ENCODE measurements around the gene FOXO6.

Gene FOXO6

GRCh38 chr1:41382480-41383090, 21.4 kb downstream of the FOXO6 start:
- TF ChIP-seq, protein P1, sequence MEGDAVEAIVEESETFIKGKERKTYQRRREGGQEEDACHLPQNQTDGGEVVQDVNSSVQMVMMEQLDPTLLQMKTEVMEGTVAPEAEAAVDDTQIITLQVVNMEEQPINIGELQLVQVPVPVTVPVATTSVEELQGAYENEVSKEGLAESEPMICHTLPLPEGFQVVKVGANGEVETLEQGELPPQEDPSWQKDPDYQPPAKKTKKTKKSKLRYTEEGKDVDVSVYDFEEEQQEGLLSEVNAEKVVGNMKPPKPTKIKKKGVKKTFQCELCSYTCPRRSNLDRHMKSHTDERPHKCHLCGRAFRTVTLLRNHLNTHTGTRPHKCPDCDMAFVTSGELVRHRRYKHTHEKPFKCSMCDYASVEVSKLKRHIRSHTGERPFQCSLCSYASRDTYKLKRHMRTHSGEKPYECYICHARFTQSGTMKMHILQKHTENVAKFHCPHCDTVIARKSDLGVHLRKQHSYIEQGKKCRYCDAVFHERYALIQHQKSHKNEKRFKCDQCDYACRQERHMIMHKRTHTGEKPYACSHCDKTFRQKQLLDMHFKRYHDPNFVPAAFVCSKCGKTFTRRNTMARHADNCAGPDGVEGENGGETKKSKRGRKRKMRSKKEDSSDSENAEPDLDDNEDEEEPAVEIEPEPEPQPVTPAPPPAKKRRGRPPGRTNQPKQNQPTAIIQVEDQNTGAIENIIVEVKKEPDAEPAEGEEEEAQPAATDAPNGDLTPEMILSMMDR (IDR thresholded peaks at IDR 0.05; ENCODE audit: low read depth, low read length): no peak
- no peak for DNase-seq (ENCODE audit: extremely low read depth, low read depth)

DNA sequence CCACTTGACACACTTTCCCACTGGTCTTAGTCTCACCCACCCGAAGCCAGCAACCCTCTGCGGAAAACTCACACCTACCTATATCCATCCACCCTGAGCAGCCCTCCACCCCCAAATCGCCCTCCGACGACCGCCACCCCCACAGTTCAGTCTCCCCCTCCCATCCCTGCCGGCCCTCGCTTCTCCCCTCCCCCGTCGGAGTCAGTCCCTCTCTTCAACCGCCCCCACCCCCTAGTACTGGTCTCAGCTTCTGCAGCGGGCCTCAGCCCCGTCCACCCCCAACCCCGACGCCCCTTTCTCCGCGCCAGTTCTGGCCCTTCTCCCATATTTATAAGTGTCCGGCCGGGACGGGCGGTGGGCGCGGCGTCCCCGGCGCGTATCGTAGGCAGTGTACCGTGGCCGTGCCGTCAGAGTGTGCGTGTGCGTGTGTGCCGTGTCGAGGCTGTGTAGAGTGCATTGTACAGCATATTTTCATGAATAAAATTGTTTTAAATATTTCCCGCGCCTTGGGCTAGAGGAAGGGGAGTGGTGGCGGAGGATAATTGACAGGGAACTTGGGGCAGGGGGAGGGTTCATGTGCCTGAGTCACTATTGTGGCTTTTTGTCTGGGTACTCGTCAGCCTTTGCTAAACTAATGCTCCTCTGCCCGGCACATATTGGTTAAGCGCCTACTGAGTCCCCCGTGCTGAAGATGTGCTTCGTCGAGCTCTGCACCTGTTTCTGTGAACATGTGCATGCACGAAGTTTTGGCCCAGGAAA, 22.0 kb downstream of the FOXO6 start:
- TF ChIP-seq, protein P1 (IDR thresholded peaks at IDR 0.05; ENCODE audit: low read depth, low read length): no peak
- DNase-seq (ENCODE audit: extremely low read depth, low read depth): no peak

GRCh38 chr1:41384579-41384978, 23.3 kb downstream of the FOXO6 start:
- TF ChIP-seq, protein P1 (IDR thresholded peaks at IDR 0.05; ENCODE audit: low read depth, low read length): no peak
- no peak for DNase-seq (ENCODE audit: extremely low read depth, low read depth)

DNA sequence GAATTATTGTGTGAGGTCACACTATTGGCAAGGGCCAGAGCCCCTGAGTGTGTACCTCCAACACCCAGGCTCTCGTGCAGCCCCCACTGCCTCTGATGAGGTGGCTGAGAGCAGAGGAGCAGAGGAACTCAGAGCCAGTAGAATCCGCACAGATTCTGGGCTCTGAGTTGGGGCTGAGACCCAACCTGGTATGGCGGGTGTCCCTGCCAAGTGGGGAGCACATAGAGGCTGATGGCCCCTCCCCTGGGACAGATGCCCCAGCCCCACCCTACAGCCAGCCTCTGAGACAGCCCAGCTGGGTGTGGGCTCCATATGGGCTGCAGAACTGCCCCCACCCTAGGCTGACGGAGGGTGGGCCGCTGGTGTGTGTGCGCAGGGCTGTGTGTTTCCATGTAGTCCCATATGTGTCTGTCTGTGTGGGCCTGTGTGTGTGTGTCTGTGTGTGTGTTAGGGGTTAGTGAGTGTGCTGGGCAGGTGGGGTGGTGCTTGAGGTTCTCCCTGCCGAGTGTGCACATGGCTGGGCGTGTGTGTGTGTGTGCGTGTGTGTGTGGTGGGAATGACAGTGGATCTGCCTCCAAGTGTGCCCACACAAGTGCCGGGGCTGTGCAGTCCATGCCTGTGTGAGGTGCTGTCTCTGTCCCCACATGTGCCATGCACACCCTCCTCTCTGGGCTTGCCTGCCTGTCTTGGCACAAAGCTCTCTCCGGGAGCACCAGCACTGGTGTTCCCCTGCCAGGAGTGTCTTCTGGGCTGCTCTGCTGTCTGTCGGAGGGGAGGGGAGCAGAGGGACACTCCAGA, 24.4 kb downstream of the FOXO6 start:
- no peak for DNase-seq (ENCODE audit: extremely low read depth, low read depth)
- TF ChIP-seq, protein P1 (IDR thresholded peaks at IDR 0.05; ENCODE audit: low read depth, low read length): no peak

- no peak for DNase-seq (ENCODE audit: extremely low read depth, low read depth)
- TF ChIP-seq, protein P1 (IDR thresholded peaks at IDR 0.05; ENCODE audit: low read depth, low read length): no peak
Measured at GRCh38 chr1:41386196-41386663, 25.0 kb downstream of the FOXO6 start.

DNA sequence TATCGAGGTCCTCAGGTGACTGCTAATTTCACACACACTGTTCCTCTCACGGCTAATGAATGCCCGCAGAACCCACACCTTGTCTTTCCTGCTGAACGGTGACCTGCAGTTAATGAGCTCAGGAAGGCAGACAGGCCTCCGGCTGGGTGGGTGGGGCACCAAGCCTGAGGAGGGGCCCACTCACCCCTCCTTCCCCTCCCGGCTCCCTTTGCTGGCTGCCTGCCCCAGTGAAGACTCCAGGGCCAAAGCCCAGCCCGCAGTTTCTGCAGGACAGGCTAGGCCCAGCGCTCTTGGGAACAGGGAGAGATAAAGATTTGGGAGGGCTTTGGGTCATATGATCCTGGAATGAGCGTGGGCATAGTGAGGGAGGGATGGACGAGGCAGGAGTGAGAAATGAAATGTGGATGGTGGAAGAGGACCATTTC, 26.4 kb downstream of the FOXO6 start:
- TF ChIP-seq, protein P1 (IDR thresholded peaks at IDR 0.05; ENCODE audit: low read depth, low read length): no peak
- peak; percentile 11 for DNase-seq (ENCODE audit: extremely low read depth, low read depth)
